Measurements from ENCODE around the gene THSD4.
"Not testable (repeated sequence)": the region's sequence is repeated elsewhere in the genome, so short reads cannot be mapped to it uniquely, and the experiment has no call there.

Gene THSD4

DNA sequence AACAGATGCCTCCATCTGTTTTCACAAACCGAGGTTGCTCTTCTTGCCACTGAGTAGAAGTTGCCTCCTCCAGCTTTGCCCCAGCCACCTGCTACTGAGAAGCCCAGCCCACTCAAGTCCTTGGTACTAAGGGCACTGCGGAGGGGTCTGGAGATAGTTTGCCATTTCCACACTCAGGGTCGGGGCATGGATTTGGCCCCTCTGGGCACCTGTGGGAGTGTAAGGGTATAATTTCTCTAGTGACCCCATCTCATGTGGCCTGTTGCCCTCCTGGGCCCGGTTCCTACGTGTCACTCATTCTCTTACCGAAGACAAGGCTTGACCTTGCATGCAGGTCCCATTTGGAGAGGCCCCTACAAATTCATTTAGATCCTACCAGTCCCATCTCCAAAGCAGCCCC, 79.0 kb downstream of the THSD4 start:
- DNase-seq, result no peak

DNA sequence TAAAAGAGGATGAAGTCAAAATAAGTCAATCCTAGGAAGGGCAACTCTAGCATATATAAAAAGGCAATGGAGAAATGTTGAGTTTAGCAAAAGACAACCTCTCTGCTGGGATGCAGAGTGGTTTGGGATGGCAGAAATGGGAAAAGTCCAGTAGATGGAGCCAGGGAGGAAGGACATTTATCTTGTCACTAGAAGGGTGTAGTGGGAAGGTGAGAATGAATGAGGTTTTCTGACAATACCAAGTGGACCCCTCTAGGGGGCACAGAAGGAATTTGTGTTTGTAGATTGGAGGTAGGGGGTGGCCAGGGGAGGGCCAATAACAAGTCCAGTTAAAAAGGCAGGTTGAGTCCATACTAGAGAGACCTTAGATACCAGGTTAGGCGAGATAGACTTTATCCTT, 80.0 kb downstream of the THSD4 start:
- no peak for DNase-seq

DNA sequence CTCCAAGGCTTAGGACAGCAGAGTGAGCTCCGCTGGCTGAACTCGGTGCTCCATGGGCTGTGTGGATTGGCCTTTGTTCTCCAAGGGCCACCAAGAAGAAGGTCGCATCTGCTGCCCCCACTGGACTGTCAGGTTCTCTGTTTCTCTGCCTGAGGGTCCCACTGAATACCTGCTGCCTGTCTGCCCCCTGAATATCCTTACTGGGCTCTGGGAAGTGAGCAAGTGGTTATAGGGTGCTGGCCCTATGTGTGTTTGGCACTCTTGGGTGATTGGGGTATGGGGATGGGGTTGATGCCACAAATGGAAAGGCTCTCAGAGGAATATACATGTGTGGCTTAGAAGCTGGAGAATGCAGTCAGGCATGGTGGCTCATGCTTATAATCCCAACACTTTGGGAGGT, 82.3 kb downstream of the THSD4 start:
- no peak for DNase-seq

DNA sequence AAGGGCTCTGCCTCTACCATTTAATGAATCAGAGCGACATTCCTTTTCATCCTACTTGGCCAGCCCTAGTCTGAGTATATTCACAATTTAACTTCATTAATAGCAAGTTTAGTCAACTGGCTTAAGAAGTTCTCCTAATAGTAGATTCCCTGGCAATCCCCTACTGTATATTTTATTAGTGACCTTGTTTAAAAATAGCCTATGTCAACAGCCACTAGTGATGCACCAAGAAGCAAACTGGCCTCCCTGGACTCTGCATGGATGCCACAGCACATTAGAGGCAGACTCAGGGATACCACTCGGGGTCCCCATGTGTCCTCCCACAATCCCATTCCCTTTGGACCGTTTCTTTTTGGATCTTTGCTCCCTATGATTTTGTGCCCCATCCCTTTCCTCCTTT, 83.6 kb downstream of the THSD4 start:
- DNase-seq, result no peak

DNA sequence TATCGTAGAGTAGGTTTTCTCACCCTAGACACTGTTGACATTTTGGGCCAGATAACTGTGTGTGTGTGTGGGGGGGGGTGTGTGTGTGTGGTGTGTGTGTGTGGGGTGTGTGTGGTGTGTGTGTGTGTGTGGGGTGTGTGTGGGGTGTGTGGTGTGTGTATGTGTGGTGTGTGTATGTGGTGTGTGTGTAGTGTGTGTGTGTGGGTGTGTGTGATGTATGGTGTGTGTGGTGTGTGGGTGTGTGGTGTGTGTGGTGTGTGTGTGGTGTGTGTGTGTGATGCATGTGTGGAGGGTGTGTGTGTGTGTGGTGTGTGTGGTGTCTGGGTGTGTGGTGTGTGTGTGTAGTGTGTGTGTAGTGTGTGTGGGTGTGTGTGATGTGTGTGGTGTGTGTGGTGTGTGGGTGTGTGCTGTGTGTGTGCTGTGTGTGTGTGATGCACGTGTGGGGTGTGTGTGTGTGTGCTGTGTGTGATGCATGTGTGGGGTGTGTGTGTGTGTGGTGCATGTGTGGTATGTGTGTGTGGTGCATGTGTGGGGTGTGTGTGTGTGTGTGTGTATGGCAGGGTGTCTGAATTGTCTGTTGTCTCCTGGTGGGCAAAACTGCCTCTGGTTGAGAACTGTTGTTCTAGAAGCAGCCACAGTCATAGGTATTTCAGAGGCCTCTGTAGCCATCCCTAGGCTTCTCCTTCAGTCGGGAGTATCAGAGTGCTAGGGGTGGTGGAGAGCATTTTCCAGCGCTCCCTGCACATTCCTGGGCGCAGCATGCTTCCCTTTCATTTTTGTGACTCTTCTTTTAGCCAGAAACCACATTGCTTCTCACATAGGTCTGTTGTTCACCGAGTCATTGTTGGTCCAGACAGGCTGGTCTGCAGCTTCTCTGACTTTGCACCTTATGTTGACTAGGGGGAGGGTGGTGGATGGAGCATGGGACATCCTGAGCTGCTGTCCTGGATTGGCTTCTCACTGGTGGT, 84.4 kb downstream of the THSD4 start:
- DNase-seq, result no peak

DNA sequence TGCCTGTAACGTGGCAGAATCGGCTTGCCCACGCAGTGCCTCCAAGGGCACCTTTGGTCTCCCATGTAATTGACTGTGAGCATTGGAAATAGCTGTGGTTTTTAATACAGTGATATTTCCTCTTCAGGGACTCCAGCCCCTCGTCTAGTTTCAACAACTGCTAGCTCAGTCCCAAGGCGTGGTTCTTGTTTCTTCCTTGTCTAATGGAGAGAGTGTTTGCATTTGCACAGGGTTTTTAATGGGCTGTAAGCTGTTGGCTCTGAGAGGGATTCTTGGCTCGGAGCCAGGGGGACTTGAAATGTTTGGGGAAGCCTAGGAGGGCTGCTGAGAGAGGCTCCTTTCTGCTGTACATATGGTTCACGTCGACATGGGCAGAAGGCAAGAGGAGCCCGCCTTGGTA, 86.2 kb downstream of the THSD4 start:
- DNase-seq, result peak; percentile 71

DNA sequence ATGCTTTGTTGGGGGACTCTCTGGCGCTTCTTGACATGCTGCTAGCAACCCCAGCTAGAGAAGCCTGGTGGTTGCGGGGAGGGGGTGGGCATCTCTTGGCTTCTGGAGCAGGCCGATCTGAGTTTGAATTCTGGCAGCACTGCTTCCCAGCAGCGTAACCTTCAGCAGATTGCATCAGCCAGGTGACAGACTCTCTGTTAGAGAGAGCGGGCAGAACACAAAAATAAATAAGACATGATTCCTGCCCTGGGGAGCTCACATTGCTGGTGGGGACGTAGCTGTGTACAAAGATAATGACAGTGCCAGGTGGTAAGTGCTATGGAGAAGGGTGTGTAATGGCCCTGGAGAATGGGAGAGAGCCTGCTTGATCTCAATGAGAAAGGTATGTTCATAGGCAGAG, 87.4 kb downstream of the THSD4 start:
- no peak for DNase-seq

DNA sequence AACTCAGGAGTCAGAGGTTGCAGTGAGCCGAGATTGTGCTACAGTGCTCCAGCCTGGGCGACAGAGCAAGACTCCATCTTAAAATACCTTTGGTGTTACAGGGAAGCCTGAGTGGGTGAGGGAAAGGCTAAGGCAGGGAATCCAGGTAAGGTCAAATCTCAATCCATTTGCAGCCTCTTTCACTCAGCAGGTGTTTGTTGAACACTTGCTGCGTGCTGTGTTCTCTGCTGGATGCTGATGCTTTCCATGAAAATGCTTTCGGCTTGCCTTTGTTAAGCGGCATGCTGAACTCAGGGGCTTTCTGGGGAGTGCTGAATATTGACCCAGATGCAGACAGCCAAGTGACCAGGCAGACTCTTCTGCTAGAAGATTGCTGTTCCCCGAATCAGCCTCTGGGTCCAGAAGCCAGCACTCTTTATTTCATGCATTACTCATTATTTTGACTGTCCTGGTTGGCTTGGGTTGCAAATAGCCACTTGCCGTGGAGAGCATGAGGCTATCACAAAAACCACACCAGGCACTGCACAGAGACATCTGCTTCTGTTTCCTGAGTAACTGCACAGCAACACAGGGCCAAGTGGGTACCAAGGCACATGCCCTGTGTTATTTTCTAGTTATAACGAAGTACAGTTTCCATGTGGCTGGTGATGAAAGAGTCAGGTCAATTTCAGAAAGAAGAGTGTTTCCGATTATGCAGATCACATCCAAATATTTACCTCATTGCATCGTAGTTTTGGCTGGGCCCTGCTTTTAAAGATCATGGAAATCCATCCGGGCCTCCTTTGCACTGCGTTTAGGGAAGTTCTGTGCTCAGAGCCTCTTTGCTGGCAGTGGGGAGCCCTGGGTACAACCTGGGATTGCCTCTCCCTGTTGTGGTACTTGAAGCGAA, 88.6 kb downstream of the THSD4 start:
- no peak for DNase-seq

DNA sequence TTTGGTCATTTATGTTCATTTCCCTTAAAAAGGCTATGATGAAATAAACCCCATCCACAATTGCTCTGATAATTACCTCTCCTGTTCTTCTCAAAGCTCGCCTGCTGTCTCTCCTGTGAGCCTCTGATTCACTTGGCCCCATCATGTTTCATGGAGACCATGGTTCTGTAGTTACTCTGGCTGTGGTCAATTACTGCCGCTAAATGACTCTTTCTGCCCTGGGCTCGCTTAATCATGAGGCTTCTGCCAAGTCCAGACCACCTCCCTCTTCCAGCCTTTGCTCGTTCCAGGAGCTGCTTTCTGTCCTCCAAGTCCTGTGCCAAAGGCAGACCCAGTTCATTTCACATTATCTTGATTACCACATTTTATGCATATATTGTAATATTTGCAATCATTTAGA, 91.9 kb downstream of the THSD4 start:
- DNase-seq, result no peak

DNA sequence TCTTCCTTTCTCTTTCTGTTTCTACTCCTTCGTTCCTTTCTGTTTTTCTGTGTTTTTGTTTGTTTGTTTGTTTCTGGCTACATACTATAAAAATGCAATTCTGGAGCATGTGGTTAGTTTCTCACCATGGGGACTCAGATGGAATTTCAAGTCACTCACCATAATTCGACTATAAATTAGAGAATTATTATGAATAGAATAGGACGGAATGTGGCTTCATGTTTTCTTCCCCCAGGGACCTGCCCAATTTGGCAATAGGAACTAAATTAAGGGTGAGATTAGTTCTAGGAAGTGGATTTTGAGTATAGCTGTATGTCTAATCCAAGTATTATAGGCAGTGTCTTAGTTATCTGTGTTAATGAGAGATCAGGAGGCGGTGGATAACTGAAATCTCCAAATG, 96.9 kb downstream of the THSD4 start:
- DNase-seq, result no peak

DNA sequence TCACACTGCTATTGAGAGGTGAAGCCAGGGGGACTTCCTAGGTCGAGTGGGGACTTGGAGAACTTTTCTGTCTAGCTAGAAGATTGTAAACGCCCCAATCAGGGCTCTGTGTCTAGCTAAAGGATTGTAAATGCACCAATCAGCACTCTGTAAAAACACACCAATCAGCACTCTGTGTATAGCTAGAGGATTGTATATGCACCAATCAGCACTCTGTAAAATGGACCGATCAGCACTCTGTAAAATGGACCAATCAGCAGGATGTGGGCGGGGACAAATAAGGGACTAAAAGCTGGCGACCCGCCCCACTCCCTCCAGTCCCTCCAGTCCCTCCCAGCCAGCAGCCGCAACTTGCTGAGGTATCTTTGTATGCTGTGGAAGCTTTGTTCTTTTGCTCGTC, 98.7 kb downstream of the THSD4 start:
- DNase-seq, result not testable (repeated sequence)

DNA sequence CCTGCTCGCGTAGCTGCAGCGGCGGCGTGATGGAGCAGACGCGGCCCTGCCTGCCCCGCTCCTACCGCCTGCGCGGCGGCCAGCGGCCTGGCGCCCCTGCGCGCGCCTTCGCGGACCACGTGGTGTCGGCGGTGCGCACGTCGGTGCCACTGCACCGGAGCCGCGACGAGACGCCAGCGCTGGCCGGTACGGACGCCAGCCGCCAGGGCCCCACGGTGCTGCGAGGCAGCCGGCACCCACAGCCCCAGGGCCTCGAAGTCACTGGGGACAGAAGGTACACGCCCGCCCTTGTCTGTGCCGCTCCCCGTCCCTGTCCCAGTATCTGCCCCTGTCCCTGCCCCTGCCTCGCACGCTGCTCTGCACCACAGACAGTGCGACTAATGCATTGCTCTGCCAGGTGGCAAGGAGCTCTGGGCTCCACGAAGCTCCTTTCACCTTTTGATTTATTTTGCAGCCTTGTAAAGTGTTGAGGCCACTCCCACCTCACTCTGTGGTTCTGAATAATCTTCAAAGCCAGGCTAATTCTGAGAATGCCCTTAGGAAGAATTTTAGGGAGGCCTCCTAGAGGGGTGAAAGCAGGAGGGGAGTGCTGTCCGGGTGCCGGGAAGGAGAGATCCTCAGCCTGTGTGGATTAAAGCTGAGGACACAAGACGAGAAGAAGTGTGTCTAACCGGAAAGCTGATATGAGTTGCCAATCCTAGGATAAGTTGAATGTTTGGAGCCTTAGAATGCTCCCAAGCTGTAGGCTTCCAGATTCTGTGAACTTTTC, 100.0 kb downstream of the THSD4 start:
- DNase-seq, result no peak

DNA sequence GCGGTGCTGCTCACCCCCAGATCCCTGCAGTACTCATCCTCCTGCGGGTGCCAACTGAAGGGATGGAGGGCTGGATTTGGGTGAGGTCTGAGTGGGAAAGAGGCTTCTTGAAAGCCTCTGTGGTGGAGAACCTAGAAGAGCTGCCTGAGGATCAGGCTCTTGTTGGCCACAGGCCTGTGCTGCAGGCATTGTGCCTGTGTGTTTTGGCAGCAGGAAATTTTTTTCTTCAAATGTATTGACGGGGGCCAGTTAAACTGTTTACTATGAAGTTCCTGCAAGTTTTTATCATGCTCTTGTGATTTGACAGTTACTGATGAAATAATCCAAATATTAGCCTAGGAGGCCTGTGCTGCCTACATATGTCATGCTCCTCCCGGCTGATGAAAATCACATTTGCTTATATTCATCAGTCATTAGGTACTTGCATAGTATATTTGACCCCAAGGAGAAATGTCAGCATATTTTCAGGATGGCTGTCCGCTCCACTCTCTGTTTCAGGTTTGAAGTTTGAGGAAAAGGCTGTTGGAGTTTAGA, 103.1 kb downstream of the THSD4 start:
- no peak for DNase-seq

DNA sequence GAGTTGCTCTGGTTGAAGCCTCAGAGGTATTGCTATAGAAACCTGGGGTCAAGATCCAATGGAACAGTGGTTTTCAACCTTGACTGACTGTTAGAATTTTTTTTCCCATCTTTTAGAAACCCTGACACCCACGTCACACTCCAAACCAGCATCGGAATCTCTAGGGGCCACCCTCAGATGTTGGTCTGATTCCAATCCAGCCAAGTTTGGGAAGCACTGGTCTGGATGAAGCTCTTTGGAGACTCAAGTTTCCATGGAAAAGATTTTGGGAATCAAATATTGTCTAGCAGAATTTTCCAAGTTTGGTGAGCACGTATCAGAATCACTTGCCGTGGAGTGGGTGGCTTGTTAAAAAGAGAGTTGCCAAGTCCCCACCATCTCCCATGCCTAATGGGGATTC, 103.8 kb downstream of the THSD4 start:
- DNase-seq, result no peak

DNA sequence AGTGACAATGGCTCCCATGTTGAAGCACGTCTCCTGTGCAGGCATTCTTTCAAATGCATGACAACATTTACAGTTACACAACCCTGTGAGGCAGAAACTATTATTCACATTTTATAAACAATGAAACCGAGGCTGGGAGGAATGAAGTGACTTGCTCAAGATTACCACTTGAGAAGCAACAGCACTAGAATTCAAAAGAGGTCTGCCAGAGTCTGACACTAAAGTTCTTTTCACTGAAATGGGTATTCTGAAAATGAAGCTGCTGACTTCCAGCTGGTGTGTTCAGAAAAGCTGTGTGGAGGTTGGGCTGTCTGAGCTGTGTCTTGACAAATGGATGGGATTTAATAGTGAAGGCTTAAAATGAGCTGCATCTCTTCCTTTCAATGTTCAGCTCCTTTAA, 104.4 kb downstream of the THSD4 start:
- no peak for DNase-seq

DNA sequence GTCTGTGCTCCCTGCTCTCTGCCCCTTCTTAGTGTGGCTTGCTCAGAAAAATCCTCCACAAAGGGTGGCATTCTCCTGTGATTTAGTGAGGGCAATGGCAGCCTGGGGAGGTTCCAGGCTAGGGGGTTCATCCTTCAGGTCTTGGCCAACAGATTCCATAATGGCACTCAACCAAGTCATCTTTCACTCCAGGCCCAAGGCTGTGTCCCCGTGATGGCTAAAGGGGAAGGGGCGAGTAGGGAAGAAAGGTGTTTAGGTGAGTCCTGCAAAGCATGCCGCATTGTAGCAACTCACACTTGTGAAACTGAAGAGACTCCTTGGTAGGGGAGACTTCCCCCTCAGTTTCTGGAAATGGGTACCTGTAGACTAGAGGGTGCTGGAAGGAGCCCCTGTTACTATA, 105.6 kb downstream of the THSD4 start:
- no peak for DNase-seq

DNA sequence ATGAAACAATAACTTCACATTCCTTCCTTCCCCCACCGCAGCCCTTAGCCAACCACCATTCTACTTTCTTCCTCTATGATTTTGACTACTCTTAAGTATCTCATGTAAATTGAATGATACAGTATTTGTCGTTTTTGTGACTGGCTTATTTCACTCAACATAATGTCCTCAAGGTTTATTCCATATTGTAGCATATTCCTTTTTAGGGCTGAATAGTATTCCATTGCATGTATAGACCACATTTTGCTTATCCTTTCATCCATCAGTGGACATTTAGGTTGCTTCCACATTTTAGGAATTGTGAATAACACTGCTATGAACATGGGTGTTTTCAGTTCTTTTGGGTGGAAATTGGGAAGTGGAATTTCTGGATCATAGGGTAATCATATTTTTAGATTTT, 106.1 kb downstream of the THSD4 start:
- DNase-seq, result no peak

DNA sequence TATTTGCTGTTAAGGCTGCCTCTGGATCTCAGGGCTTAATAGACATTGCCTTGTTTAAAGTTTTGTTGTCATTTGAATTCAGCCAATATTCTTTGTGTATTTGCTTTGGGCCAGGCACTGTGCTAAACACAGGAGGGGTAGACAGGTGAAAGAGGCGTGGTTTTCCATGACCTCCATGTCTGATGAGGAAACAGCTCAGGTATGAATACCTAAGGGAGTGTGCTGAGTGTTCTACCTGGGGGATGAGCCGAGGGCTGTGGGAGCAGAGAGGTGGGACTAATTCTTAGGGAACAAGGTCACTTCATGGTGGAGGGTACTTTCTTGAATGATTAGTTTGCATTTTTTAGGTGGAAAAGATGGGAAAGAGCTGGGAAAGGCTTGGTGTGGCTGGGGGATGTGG, 108.2 kb downstream of the THSD4 start:
- no peak for DNase-seq

DNA sequence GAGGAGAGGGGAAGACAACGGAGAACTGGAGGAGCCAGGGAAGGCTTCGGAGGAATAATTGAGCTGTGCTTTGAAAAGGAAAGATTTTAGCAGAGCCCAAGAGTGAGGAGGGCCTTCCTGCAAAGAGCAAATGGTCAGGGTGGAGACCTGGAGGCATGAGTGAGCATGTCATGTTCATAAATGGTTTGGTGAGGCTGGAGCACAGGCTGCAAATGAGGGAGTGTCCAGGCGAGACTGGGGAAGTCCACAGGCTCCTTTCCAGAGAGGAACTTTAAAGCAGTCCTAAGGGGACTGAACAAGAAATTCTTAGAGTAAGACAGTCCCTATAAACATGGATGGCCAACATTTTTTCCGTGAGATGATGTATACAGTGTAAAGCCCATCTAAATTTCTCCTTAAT, 108.8 kb downstream of the THSD4 start:
- no peak for DNase-seq

DNA sequence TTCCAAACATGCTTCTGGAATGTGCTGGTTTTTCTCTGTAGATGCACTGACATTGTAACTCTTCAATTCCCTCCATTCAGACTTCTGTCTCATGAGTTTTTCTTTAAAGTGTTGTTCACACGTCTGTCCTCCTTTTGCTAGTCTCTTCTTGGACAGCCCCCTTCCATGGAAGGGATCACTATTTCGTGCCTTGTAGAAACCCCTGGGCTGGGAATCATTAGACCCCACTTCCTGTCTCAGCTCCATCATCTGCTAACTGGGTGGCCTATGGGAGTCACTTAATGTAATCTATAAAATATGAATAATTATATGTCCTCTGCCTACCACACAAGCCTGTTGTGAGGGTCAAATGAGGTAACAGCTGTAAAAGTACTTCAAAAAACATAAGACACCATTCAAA, 110.6 kb downstream of the THSD4 start:
- DNase-seq, result no peak

DNA sequence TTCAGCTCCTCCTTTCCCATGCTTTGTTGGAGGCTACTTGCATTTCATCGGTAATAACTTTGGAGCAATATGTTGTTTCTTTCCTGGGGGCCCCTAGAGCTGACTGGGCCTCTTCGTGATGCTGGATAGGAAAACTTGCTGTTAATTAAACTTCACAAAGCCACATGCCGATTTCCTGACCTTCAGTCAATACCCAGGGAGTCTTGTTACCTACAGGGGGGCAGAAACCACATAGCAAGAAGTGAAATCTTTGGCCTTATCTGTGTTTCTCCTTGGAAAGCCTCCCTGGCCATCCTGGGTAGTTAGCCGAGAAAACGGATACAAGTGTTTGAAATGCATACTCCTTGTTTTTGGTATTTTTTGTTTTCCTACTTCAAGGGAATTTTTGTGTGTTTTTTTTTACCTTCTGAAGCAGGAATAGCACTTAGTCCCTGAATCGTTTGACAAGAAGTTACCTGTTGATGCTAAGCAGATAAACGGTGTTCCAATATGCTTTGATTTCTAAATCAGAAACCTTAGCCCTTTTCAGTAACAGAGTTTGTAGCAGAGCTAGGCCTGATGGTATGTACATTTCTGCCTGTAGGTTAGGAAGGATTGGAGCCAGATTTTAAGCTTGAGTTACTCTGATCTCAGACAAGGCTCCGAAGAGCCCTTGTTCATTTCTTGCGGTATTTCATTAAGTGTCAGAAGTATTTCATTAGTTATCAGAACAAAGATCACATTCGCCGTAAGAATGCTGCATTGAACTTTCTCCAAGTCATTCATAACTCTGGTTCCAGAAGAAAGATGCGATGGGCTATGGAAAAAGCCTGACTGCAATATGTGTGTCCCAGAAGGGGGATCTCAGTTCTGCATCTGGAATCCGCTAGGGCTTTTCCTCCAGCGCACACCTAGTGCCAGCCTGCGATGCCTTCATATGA, 111.5 kb downstream of the THSD4 start:
- no peak for DNase-seq

DNA sequence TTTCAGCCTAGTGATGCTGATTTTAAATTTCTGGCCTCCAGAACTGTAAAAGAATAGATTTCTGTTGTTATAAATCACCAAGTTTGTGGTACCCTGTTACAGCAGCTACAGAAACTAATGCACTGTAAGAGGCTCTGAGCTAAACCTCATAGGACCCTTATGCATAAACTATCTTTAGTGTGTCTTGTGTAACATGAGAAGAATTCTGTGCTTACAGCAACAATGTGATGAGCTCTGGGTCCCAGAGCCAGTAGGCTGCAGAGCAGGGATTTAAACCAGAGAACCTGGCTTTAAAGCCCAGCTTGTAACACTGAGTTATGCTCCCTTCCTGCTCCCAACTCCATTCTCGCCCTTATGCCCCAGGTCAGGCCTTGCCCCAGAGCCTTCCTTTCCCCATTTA, 113.1 kb downstream of the THSD4 start:
- DNase-seq, result no peak
